HepG2 (cell line): ENCODE data around the gene CENPL. TPM values are rescaled to one million over a fixed set of nuclear protein-coding genes. Genes with fewer than 3 reads are reported as not detected.

Source experiments
- ATAC-seq: fragments of 200-7000 bp; cut with Tn5 transposase; 3 replicates; pipeline ENCODE4 v1.9.1; 2020; ENCODE audit warnings: mild to moderate bottlenecking, moderate library complexity
- BruUV-seq: library from RNA; stranded (reverse); fragments of 400-500 nt; replicated peaks from 2 replicates; lab custom pipeline; 2021; lab: Mats Ljungman, UMichigan
- CTCF ChIA-PET: fragments of 300-600 bp; formaldehyde crosslinking; extraction: SDS; loops from one replicate; lab custom pipeline; 2021; ENCODE audit warnings: low total read pairs, inconsistent platforms, low intra/inter-chr PET ratio; lab: Yijun Ruan, JAX
- POLR2A ChIA-PET: fragments of 350-600 bp; sonication (Branson Sonifier 250); formaldehyde crosslinking; loops from one replicate; lab custom pipeline; 2020; ENCODE audit warnings: antibody characterized with exemption, inconsistent platforms; lab: Yijun Ruan, JAX
- DNase-seq: peaks from one replicate; pipeline ENCODE4 v3.0.0-alpha.2; 2015; ENCODE audit warnings: low spot score
- FAIRE-seq: peaks from 3 replicates; lab custom pipeline; 2011; peaks lifted over from hg19 to GRCh38; lab: Jason Lieb, UNC
- H2AFZ ChIP-seq: one replicate; pipeline ENCODE4 v1.6.1; 2011; ENCODE audit warnings: low read length, inconsistent platforms
- H3K27ac ChIP-seq: fragments of 300-600 bp; 3 replicates; pipeline ENCODE4 v1.8.0; 2011; ENCODE audit warnings: mixed run types, mild to moderate bottlenecking, mixed read lengths, low read length, inconsistent platforms; ENCODE audit not compliant: insufficient read depth; ENCODE audit errors: extremely low read length
- H3K27me3 ChIP-seq, 2 experiments: fragments of 200-600 bp in 1 of 2; 2 replicates in 1 of 2; 3 replicates in 1 of 2; pipeline versions ENCODE4 v1.6.0 to v1.8.0; 2011; ENCODE audit warnings: low read length in 2 of 2, mild to moderate bottlenecking in 2 of 2, moderate library complexity in 2 of 2, inconsistent platforms in 1 of 2; ENCODE audit not compliant: insufficient read depth in 2 of 2, control insufficient read depth in 1 of 2
- H3K36me3 ChIP-seq, 2 experiments: fragments of 200-600 bp in 1 of 2; replicated peaks in 1 of 2; 2 replicates in 1 of 2; 3 replicates in 1 of 2; pipeline versions ENCODE4 v1.5.1 to v1.8.0; 2011; ENCODE audit warnings: low read length in 2 of 2, inconsistent platforms in 1 of 2; ENCODE audit not compliant: insufficient read depth in 2 of 2, control insufficient read depth in 1 of 2
- H3K4me1 ChIP-seq: 2 replicates; pipeline ENCODE4 v1.5.1; 2012; ENCODE audit warnings: low read length, inconsistent platforms; ENCODE audit not compliant: insufficient read depth
- H3K4me2 ChIP-seq: 2 replicates; pipeline ENCODE4 v1.6.0; 2011; ENCODE audit warnings: low read depth, low read length, inconsistent platforms
- H3K4me3 ChIP-seq, 3 experiments: fragments of 200-600 bp in 1 of 3; sonication (generic), shearing (Covaris generic) in 1 of 3; replicated peaks in 1 of 3; 2 replicates each; pipeline ENCODE4 v1.5.1; 2011 to 2016; ENCODE audit warnings: low read length in 3 of 3, inconsistent platforms in 2 of 3, low read depth in 2 of 3, mild to moderate bottlenecking in 2 of 3, control low read depth in 1 of 3, mixed read lengths in 1 of 3; ENCODE audit not compliant: insufficient read depth in 1 of 3
- H3K79me2 ChIP-seq: one replicate; pipeline ENCODE4 v1.6.1; 2011; ENCODE audit warnings: low read length, inconsistent platforms; ENCODE audit not compliant: insufficient read depth
- H3K9ac ChIP-seq: 2 replicates; pipeline ENCODE4 v1.6.0; 2011; ENCODE audit warnings: mild to moderate bottlenecking, low read depth, low read length, inconsistent platforms; ENCODE audit not compliant: insufficient read depth
- H3K9me3 ChIP-seq: 2 replicates; pipeline ENCODE4 v1.5.1; 2012; ENCODE audit warnings: mild to moderate bottlenecking, low read length
- H4K20me1 ChIP-seq: 2 replicates; pipeline ENCODE4 v1.6.0; 2011; ENCODE audit warnings: inconsistent platforms, mild to moderate bottlenecking, low read length, moderate library complexity; ENCODE audit not compliant: insufficient read depth
- HDAC6 ChIP-seq: fragments of 200-600 bp; sonication (generic); IDR thresholded peaks from 2 replicates; pipeline ENCODE4 v1.7.0; 2017; ENCODE audit warnings: mild to moderate bottlenecking, antibody characterized with exemption, low read length, low read depth
- HNRNPLL ChIP-seq: fragments of 200-400 bp; formaldehyde crosslinking; IDR thresholded peaks from 2 replicates; pipeline ENCODE4 v1.6.1; 2017; ENCODE audit warnings: mild to moderate bottlenecking, low read depth, low read length; ENCODE audit not compliant: poor library complexity, severe bottlenecking
- POGZ ChIP-seq: sonication (generic); formaldehyde crosslinking; IDR thresholded peaks from 2 replicates; pipeline ENCODE4 v1.4.0; 2020; ENCODE audit warnings: mild to moderate bottlenecking, missing genetic modification reagents
- RAD51 ChIP-seq: fragments of 450-650 bp; IDR thresholded peaks from 2 replicates; pipeline ENCODE4 v1.6.1; 2016; ENCODE audit warnings: borderline replicate concordance
- TCF7 ChIP-seq: sonication (generic); IDR thresholded peaks from 2 replicates; pipeline ENCODE4 v1.6.1; 2016; ENCODE audit warnings: antibody characterized with exemption, low read depth
- ZBTB14 ChIP-seq: sonication (generic); formaldehyde crosslinking; IDR thresholded peaks from 2 replicates; pipeline ENCODE4 v1.4.0; 2020; ENCODE audit warnings: missing genetic modification reagents
- ZBTB8A ChIP-seq: sonication (generic); formaldehyde crosslinking; IDR thresholded peaks from 2 replicates; pipeline ENCODE4 v1.4.0; 2020; ENCODE audit warnings: mild to moderate bottlenecking, low read depth, missing genetic modification reagents, borderline replicate concordance
- ZNF414 ChIP-seq: sonication (generic); formaldehyde crosslinking; IDR thresholded peaks from 2 replicates; pipeline ENCODE4 v1.5.0; 2020; ENCODE audit warnings: missing genetic modification reagents
- ZNF530 ChIP-seq: sonication (generic); formaldehyde crosslinking; IDR thresholded peaks from 2 replicates; pipeline ENCODE4 v1.5.0; 2020; ENCODE audit warnings: low read depth, mild to moderate bottlenecking, missing genetic modification reagents
- ZNF747 ChIP-seq: sonication (generic); formaldehyde crosslinking; IDR thresholded peaks from 2 replicates; pipeline ENCODE4 v1.8.1; 2023; ENCODE audit warnings: missing genetic modification reagents, mild to moderate bottlenecking, borderline replicate concordance
- ZNF75D ChIP-seq: sonication (generic); formaldehyde crosslinking; IDR thresholded peaks from 2 replicates; pipeline ENCODE4 v1.8.1; 2023; ENCODE audit warnings: missing genetic modification reagents, mild to moderate bottlenecking, borderline replicate concordance
- ZNF781 ChIP-seq: sonication (generic); formaldehyde crosslinking; IDR thresholded peaks from 2 replicates; pipeline ENCODE4 v1.5.1; 2020; ENCODE audit warnings: borderline replicate concordance, mild to moderate bottlenecking, missing genetic modification reagents; ENCODE audit errors: not compliant biosample characterization
- ZNF841 ChIP-seq: sonication (generic); formaldehyde crosslinking; IDR thresholded peaks from 2 replicates; pipeline ENCODE4 v1.8.1; 2023; ENCODE audit warnings: missing genetic modification reagents, borderline replicate concordance
- WGBS: methylation state at CpG from one replicate; pipeline ENCODE4 v1.1.6; 2017; ENCODE audit warnings: low lambda C conversion rate; 5-methylcytosine and 5-hydroxymethylcytosine counted together
- in situ Hi-C: cut with HindIII; loops from 2 replicates; pipeline ENCODE4 v1.10.0; 2017; ENCODE audit warnings: low pct_unique_long_range_greater_than_20kb; ENCODE audit not compliant: extremely low pct_ligation_motif_present
- intact Hi-C: fragments of 100-400 bp; cut with micrococcal nuclease; formaldehyde crosslinking; loops from one replicate; pipeline ENCODE4 v1.10.0; 2022; ENCODE audit not compliant: unreplicated experiment
- polyA plus RNA-seq, 8 experiments: library from polyadenylated mRNA; depleted of rRNA in 3 of 8; stranded (reverse) in 7 of 8; unstranded in 1 of 8; fragments of >200 nt; fragmentation: Illumina TruSeq in 4 of 8; extraction: Trizol in 4 of 8; gene quantifications; 2 replicates each; pipeline versions ENCODE4 v1.2.1 to v1.2.3, GENCODE V29; 2011 to 2016; ENCODE audit warnings: low read depth in 4 of 8, missing spikeins in 1 of 8, mixed read lengths in 1 of 8; ENCODE audit not compliant: insufficient read depth in 1 of 8
- total RNA-seq, 5 experiments: library from RNA; depleted of rRNA; stranded (reverse); fragments of >200 nt; fragmentation: Illumina TruSeq; extraction: Trizol; gene quantifications; 2 replicates each; pipeline ENCODE4 v1.2.3, GENCODE V29; 2016; ENCODE audit warnings: low read depth in 1 of 5
- TF ChIP-seq, protein P1 (sequence below): sonication (generic); formaldehyde crosslinking; IDR thresholded peaks from 2 replicates; pipeline ENCODE4 v1.5.1; 2020; ENCODE audit warnings: missing genetic modification reagents, mild to moderate bottlenecking, borderline replicate concordance

CENPL gene
- total and polyA plus RNA-seq, 2 of the 13 experiments (the other 11 are each of a cell fraction or from before 2014, with no cell fraction given): 4.4 to 14.2 TPM

- no peak for ATAC-seq
- BruUV-seq: no TSS peak
- Histone ChIP-seq H3K4me2 (no peak overlapping the region), H3K9me3 (no peaks in the 10 kb centered on the region), H3K9ac (no peak overlapping the region), H3K36me3 (0 out of 5 replicates have a peak, but pooled peaks cover 0 to 3% of the 10 kb centered on the region in 2 experiments), H3K4me3 (no peak overlapping the region), H3K4me1 (no peaks in the 10 kb centered on the region), H2AFZ (no peak overlapping the region), H3K27ac (no peak overlapping the region), H3K27me3 (no peaks in the 10 kb centered on the region), H4K20me1 (no peaks in the 10 kb centered on the region), H3K79me2 (no peaks in the 10 kb centered on the region)
- intact Hi-C loops (no loop called here), in situ Hi-C loops (no loop called here)
- DNase-seq: no peak
- ChIA-PET CTCF (no interaction called here), POLR2A (no interaction called here)
- WGBS: 94% methylated on average over 3 of the region's 3 CpGs
- no peak for FAIRE-seq
- TF ChIP-seq ZNF781 (CRISPR knock-in tag) (no peak), TCF7 (no peak), ZNF530 (CRISPR knock-in tag) (no peak), HDAC6 (no peak), HNRNPLL (no peak), ZNF75D (CRISPR knock-in tag) (no peak), ZBTB8A (CRISPR knock-in tag) (no peak), RAD51 (no peak), ZNF747 (CRISPR knock-in tag) (no peak), ZBTB14 (CRISPR knock-in tag) (no peak), POGZ (CRISPR knock-in tag) (no peak), ZNF841 (CRISPR knock-in tag) (no peak), ZNF414 (no peak)
- TF ChIP-seq, protein P1, sequence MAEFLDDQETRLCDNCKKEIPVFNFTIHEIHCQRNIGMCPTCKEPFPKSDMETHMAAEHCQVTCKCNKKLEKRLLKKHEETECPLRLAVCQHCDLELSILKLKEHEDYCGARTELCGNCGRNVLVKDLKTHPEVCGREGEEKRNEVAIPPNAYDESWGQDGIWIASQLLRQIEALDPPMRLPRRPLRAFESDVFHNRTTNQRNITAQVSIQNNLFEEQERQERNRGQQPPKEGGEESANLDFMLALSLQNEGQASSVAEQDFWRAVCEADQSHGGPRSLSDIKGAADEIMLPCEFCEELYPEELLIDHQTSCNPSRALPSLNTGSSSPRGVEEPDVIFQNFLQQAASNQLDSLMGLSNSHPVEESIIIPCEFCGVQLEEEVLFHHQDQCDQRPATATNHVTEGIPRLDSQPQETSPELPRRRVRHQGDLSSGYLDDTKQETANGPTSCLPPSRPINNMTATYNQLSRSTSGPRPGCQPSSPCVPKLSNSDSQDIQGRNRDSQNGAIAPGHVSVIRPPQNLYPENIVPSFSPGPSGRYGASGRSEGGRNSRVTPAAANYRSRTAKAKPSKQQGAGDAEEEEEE (CRISPR knock-in tag): no peak
Observed at GRCh38 chr1:173768827-173769226, 55.9 kb downstream of the CENPL start.
